Activated CD8-positive, alpha-beta memory T cell treated with anti-CD3 and anti-CD28 coated beads for 1 hour (primary cell): Measurements from ENCODE around the gene NF2.
"Not testable (repeated sequence)": the region's sequence is repeated elsewhere in the genome, so short reads cannot be mapped to it uniquely, and the experiment has no call there.

Source experiments
- DNase-seq, 2 donors: peaks; one replicate each; pipeline ENCODE4 v3.0.0-alpha.2; 2020; ENCODE audit warnings: low read depth in 1 of 2; ENCODE audit errors: extremely low read depth in 1 of 2

NF2 gene

GRCh38 chr22:29594447-29594846 lies 9.0 kb upstream of the NF2 start:
- not testable (repeated sequence) for DNase-seq

- DNase-seq, result no peak
These were observed 7.0 kb upstream of the NF2 start for GRCh38 chr22:29596408-29596807.

- DNase-seq, result not testable (repeated sequence)
These were observed 5.4 kb upstream of the NF2 start for GRCh38 chr22:29597871-29598683.

GRCh38 chr22:29598684-29599020 lies 4.8 kb upstream of the NF2 start:
- no peak for DNase-seq

GRCh38 chr22:29604076-29604360 lies 585 bp downstream of the NF2 start:
- DNase-seq, result no peak

- DNase-seq, result no peak
These were observed 2.1 kb downstream of the NF2 start for GRCh38 chr22:29605527-29605850.

- no peak for DNase-seq
These were observed 2.9 kb downstream of the NF2 start for GRCh38 chr22:29606320-29606719.

- DNase-seq, result no peak
These were observed 4.0 kb downstream of the NF2 start for GRCh38 chr22:29607426-29607825.

- DNase-seq, result no peak
These were observed 5.7 kb downstream of the NF2 start for GRCh38 chr22:29609139-29609538.

- no peak for DNase-seq
These were observed 7.3 kb downstream of the NF2 start for GRCh38 chr22:29610780-29611179.

- no peak for DNase-seq
These were observed 12.4 kb downstream of the NF2 start for GRCh38 chr22:29615705-29616327.

- no peak for DNase-seq
These were observed 14.6 kb downstream of the NF2 start for GRCh38 chr22:29617922-29618629.

- no peak for DNase-seq
These were observed 18.5 kb downstream of the NF2 start for GRCh38 chr22:29621761-29622526.

GRCh38 chr22:29623059-29623458 lies 19.6 kb downstream of the NF2 start:
- DNase-seq, result no peak

- no peak for DNase-seq
These were observed 20.2 kb downstream of the NF2 start for GRCh38 chr22:29623553-29624169.

- no peak for DNase-seq
These were observed 21.8 kb downstream of the NF2 start for GRCh38 chr22:29625090-29625825.

- DNase-seq, result no peak
These were observed 23.2 kb downstream of the NF2 start for GRCh38 chr22:29626497-29627195.

GRCh38 chr22:29627196-29627535 lies 23.7 kb downstream of the NF2 start:
- no peak for DNase-seq

- no peak for DNase-seq
These were observed 25.8 kb downstream of the NF2 start for GRCh38 chr22:29628996-29629902.
